ENCODE results near the gene ZNF121. TPM values are rescaled to one million over a fixed set of nuclear protein-coding genes. Genes with fewer than 3 reads are reported as not detected.

ZNF121 gene
- total RNA-seq, 1 donor from 2014 or later, result 53.9 TPM

GRCh38 chr19:9580728-9581127 is 3.6 kb downstream of the ZNF121 start:
- no peak for DNase-seq (ENCODE audit: low spot score, unreplicated experiment)
- Mint-ChIP-seq H3K9me3 (ENCODE audit: low read depth) (peaks cover 48% of the 10 kb centered on the region), H3K27ac (no peak overlapping the region), H3K36me3 (ENCODE audit: insufficient read depth) (peaks cover 64% of the 10 kb centered on the region), H3K27me3 (no peaks in the 10 kb centered on the region), H3K4me3 (ENCODE audit: low read depth) (no peak overlapping the region), H3K4me1 (ENCODE audit: low read depth) (peaks cover 3% of the 10 kb centered on the region)
- TF ChIP-seq CTCF (IDR thresholded peaks at IDR 0.05; ENCODE audit: unreplicated experiment), result no peak

- H3K27me3 Mint-ChIP-seq, result no peaks in the 10 kb centered on the region
- H3K4me3 Mint-ChIP-seq (ENCODE audit: low read depth), result no peak overlapping the region
- peaks cover 84% of the 10 kb centered on the region for H3K36me3 Mint-ChIP-seq (ENCODE audit: insufficient read depth)
- no peak for DNase-seq (ENCODE audit: low spot score, unreplicated experiment)
- peaks cover 56% of the 10 kb centered on the region for H3K9me3 Mint-ChIP-seq (ENCODE audit: low read depth)
- no peaks in the 10 kb centered on the region for H3K4me1 Mint-ChIP-seq (ENCODE audit: low read depth)
- H3K27ac Mint-ChIP-seq, result no peak overlapping the region
- no peak for TF ChIP-seq CTCF (IDR thresholded peaks at IDR 0.05; ENCODE audit: unreplicated experiment)
Observed at GRCh38 chr19:9570255-9570654, 14.0 kb downstream of the ZNF121 start.

GRCh38 chr19:9566729-9567128 is 17.6 kb downstream of the ZNF121 start:
- Mint-ChIP-seq H3K9me3 (ENCODE audit: low read depth) (peaks cover 49% of the 10 kb centered on the region), H3K36me3 (ENCODE audit: insufficient read depth) (peaks cover 88% of the 10 kb centered on the region), H3K27ac (peak overlapping the region; percentile 95), H3K4me3 (ENCODE audit: low read depth) (no peak overlapping the region), H3K4me1 (ENCODE audit: low read depth) (no peaks in the 10 kb centered on the region), H3K27me3 (no peaks in the 10 kb centered on the region)
- TF ChIP-seq CTCF (IDR thresholded peaks at IDR 0.05; ENCODE audit: unreplicated experiment), result no peak
- no peak for DNase-seq (ENCODE audit: low spot score, unreplicated experiment)

- Mint-ChIP-seq H3K4me1 (ENCODE audit: low read depth) (no peaks in the 10 kb centered on the region), H3K27ac (peak overlapping the region; percentile 95), H3K4me3 (ENCODE audit: low read depth) (no peak overlapping the region), H3K27me3 (no peaks in the 10 kb centered on the region), H3K9me3 (ENCODE audit: low read depth) (peaks cover 46% of the 10 kb centered on the region), H3K36me3 (ENCODE audit: insufficient read depth) (peaks cover 89% of the 10 kb centered on the region)
- no peak for DNase-seq (ENCODE audit: low spot score, unreplicated experiment)
- TF ChIP-seq CTCF (IDR thresholded peaks at IDR 0.05; ENCODE audit: unreplicated experiment), result no peak
Observed at GRCh38 chr19:9565900-9566705, 18.2 kb downstream of the ZNF121 start.

GRCh38 chr19:9552536-9553274 is 31.6 kb downstream of the ZNF121 start:
- Mint-ChIP-seq H3K9me3 (ENCODE audit: low read depth) (peaks cover 24% of the 10 kb centered on the region), H3K36me3 (ENCODE audit: insufficient read depth) (peaks cover 7% of the 10 kb centered on the region), H3K27me3 (no peaks in the 10 kb centered on the region), H3K4me1 (ENCODE audit: low read depth) (no peaks in the 10 kb centered on the region), H3K27ac (no peak overlapping the region), H3K4me3 (ENCODE audit: low read depth) (no peak overlapping the region)
- DNase-seq (ENCODE audit: low spot score, unreplicated experiment), result no peak
- no peak for TF ChIP-seq CTCF (IDR thresholded peaks at IDR 0.05; ENCODE audit: unreplicated experiment)
